GM20431 (cell line): Measurements from ENCODE around the gene GCNT2.

Experiments used
- in situ Hi-C: fragments of 300-500 bp; cut with MseI, MboI; formaldehyde crosslinking; loops from one replicate; pipeline ENCODE4 v1.15.0; 2020; ENCODE audit warnings: low sequenced_read_pairs; ENCODE audit not compliant: unreplicated experiment

GCNT2 gene

GRCh38 chr6:10521104-10521808 lies at the start of gene GCNT2:
GCNT2 (plus strand) TSS chr6:10521351; CDS start chr6:10528912, 7,561 bp downstream.
- in situ Hi-C loops = loop anchor here (25.0 kb wide), 1 partner anchor 166 kb away; the partner anchor contains the start of genes C6orf52 and PAK1IP1

DNA sequence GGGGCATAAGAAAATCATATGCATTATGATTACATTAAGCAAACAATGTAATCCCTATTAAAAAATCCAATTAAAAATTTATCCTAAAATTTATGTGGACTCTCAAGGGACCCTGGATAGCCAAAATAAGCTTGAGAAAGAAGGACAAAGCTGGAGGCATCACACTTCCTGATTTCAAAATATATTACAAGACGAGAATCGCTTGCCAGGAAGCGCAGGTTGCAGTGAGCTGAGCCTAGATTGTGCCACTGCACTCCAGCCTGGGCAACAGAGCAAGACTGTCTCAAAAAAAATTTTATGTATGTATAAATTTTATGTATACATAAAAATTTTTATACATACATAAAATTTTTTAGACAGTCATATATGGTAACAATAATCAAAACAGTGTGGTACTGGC lies 48.5 kb upstream of the GCNT2 start:
- in situ Hi-C loops = no loop called here

DNA sequence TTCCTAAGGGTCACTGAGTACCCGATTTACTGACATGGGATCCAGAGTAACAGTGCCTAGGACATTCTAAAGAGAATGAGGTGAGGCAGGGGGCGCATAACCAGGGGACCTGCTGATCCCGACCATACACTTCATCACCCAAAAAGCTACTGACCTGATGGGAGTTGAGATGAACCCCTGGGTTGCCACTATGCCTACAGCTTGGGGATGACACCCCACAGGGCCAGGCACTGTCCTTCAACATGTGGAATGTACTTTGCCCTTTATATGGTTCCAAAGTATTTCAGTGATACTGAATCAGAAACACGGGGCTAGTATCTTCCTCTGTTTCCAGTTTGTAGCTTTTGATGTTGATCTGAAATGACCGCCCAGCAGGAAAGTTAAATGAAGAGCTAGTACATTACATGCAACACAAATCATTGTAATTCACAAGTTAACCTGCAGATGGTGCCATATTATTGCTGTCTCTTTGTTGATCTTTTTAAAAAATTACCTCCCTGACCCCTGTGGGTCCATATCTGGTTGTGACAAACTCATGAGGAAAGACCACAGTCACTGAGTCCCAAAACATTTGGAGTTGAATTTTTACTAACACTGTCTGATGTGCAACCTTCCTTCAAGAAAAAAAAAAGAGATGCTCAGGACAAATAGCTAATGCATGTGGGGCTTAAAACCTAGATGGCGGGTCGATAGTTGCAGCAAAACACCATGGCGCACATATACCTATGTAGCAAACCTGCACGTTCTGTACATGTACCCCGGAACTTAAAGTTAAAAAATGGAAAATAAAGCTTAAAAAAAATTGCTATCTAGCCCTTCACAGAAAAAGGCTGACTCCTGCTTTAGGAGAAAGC lies 42.7 kb upstream of the GCNT2 start:
- in situ Hi-C loops = loop anchor here (25.0 kb wide), 2 partner anchors 309 to 584 kb away; no protein-coding TSS in a partner anchor

- in situ Hi-C loops = loop anchor here (25.0 kb wide), 2 partner anchors 307 to 582 kb away; no protein-coding TSS in a partner anchor
Measured at GRCh38 chr6:10479939-10480700, 41.0 kb upstream of the GCNT2 start.

DNA sequence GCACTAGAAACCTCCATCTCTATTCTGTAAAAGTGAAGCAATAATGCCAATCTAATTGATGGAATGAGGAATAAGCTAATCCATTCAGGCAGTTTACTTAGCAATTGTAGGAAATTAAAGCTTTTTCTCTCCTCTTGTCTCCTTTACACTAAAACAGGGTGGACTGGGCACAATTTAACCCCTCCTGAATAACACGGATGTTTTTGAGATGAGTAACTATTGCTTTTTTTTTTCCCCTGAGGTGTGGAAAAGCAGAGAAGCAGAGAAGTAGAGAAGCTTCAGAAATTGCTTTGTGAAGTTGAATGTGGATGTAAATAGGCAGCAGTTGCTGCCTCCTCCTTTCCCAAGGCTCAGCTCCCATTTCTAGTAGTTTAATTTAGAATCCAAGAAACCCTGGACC lies 40.0 kb upstream of the GCNT2 start:
- in situ Hi-C loops = loop anchor here (25.0 kb wide), 2 partner anchors 306 to 581 kb away; no protein-coding TSS in a partner anchor

DNA sequence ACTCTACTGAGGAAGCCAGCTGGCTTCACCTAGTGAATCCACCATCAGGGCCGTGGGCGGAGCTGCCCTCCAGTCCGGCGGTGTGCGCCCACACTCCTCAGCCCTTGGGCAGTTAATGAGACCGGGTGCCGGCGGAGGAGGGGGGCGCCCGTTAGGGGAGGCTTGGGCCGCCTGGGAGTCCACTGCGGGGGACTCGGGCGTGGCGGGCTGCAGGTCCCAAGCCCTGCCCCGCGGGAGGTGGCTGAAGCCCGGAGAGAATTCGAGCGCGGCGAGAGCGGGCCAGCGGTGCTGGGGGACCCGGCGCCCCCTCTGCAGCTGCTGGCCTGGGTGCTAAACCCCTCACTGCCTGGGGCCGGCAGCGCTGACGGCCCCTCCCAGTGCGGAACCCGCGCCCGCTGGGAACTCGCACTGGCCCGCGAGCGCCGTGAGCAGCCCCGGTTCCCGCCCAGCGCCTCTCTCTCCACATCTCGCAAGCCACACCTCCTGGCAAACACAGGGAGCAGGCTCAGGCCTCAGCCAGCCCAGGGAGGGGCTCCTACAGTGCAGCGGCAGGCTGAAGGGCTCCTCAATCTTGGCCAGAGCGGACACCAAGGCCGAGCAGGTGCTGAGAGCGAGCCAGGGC lies 38.4 kb upstream of the GCNT2 start:
- in situ Hi-C loops = loop anchor here (25.0 kb wide), 2 partner anchors 305 to 580 kb away; no protein-coding TSS in a partner anchor

DNA sequence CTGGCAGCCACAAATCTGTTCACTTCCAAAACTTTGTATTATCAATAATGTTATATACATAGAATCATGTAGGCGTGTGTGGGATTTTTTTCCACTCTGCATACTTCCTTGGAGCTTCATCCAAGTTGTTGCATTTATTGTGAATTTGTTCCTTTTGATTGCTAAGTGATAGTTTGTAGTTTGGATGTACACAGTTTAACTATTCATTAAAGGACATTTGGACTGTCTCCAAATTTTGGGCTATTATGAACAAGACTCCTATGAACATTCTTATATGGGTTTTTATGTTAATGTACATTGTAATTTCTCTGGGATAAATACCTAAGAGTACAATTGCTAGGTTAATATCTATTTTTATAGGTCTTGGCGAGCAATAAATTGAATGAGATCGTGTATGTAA lies 36.2 kb upstream of the GCNT2 start:
- in situ Hi-C loops = loop anchor here (25.0 kb wide), 2 partner anchors 302 to 577 kb away; no protein-coding TSS in a partner anchor

DNA sequence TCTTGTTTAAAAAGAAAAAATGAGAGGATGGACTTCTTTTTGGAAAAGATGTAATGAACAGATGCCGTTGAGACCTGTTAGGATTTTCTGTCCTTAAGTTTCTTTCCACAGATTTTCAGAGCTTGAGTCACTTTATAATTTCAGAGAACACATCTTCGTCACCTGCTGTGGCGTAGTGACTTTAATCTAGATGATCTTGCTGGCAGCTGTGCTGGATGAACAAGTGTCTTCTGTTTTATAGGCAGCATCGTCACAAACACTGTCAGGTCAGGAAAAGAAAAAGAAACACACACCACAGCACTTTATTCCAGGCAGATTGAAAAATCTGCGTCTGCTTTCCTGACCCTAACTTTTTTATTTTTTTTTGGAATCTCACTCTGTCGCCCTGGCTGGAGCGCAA lies 35.7 kb upstream of the GCNT2 start:
- in situ Hi-C loops = loop anchor here (25.0 kb wide), 2 partner anchors 302 to 577 kb away; no protein-coding TSS in a partner anchor

- in situ Hi-C loops = loop anchor here (25.0 kb wide), 2 partner anchors 301 to 576 kb away; no protein-coding TSS in a partner anchor
Measured at GRCh38 chr6:10486215-10486614, 34.9 kb upstream of the GCNT2 start.

GRCh38 chr6:10486944-10487588 lies 34.1 kb upstream of the GCNT2 start:
- in situ Hi-C loops = loop anchor here (25.0 kb wide), 2 partner anchors 300 to 575 kb away; no protein-coding TSS in a partner anchor

DNA sequence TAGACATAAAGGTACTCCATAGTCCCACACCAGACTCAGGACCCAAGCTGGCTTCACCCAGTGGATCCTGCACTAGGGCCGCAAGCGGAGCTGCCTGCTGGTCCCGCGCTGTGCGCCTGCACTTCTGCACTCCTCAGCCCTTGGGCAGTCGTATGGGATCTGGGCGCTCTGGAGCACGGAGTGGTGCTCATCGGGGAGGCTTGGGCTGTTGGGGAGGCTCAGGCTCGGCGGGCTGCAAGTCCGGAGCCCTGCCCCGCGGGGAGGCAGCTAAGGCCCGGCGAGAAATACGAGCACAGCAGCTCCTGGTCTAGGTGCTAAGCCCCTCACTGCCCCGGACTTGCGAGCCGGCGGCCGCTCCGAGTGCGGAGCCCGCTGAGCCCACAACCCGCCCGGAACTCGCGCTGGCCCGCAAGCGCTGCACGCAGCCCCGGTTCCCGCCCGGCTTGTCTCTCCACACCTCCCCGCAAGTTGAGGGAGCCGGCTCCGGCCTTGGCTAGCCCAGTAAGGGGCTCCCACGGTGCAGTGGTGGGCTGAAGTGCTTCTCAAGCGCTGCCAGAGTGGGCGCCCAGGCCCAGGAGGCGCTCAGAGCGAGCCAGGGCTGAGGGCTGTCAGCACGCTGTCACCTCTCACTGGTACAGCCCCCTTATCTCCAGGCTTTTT lies 33.4 kb upstream of the GCNT2 start:
- in situ Hi-C loops = loop anchor here (25.0 kb wide), 2 partner anchors 300 to 575 kb away; no protein-coding TSS in a partner anchor

DNA sequence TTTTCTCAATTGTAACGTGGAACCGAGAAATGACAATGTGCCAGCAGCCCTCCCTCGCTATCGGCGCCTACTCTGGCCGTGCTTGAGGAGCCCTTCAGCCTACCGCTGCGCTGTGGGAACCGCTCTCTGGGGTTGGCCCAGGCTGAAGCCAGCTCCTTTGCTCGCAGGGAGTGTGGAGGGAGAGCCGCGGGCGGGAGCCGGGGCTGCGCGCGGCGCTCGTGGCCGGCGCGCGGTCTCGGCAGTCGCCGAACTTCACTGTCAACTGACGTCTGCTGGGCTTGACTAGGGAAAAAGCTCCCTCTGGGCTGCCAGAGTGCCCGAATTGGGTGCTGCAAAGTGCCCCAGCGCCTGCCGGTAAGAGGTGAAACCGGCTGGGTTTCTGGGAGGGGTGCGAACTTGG lies 29.7 kb upstream of the GCNT2 start:
- in situ Hi-C loops = loop anchor here (25.0 kb wide), 2 partner anchors 296 to 571 kb away; no protein-coding TSS in a partner anchor

- in situ Hi-C loops = loop anchor here (25.0 kb wide), 2 partner anchors 295 to 570 kb away; no protein-coding TSS in a partner anchor
Measured at GRCh38 chr6:10491905-10492304, 29.2 kb upstream of the GCNT2 start.

- in situ Hi-C loops = loop anchor here (25.0 kb wide), 2 partner anchors 292 to 567 kb away; no protein-coding TSS in a partner anchor
Measured at GRCh38 chr6:10495029-10495428, 26.1 kb upstream of the GCNT2 start.

GRCh38 chr6:10505529-10505928 lies 15.6 kb upstream of the GCNT2 start:
- in situ Hi-C loops = loop anchor here (25.0 kb wide), 1 partner anchor 182 kb away; the partner anchor contains the start of genes C6orf52 and PAK1IP1

GRCh38 chr6:10507298-10507697 lies 13.9 kb upstream of the GCNT2 start:
- in situ Hi-C loops = loop anchor here (25.0 kb wide), 1 partner anchor 180 kb away; the partner anchor contains the start of genes C6orf52 and PAK1IP1

GRCh38 chr6:10507715-10508114 lies 13.4 kb upstream of the GCNT2 start:
- in situ Hi-C loops = loop anchor here (25.0 kb wide), 1 partner anchor 180 kb away; the partner anchor contains the start of genes C6orf52 and PAK1IP1
